ENCODE measurements around the gene TMEM201. TPM values are rescaled to one million over a fixed set of nuclear protein-coding genes. Genes with fewer than 3 reads are reported as not detected.

Gene TMEM201
- total and polyA plus RNA-seq, 2 of the 8 experiments (the other 6 are each of a cell fraction or from before 2014, with no cell fraction given), result 8.2 to 27.1 TPM

DNA sequence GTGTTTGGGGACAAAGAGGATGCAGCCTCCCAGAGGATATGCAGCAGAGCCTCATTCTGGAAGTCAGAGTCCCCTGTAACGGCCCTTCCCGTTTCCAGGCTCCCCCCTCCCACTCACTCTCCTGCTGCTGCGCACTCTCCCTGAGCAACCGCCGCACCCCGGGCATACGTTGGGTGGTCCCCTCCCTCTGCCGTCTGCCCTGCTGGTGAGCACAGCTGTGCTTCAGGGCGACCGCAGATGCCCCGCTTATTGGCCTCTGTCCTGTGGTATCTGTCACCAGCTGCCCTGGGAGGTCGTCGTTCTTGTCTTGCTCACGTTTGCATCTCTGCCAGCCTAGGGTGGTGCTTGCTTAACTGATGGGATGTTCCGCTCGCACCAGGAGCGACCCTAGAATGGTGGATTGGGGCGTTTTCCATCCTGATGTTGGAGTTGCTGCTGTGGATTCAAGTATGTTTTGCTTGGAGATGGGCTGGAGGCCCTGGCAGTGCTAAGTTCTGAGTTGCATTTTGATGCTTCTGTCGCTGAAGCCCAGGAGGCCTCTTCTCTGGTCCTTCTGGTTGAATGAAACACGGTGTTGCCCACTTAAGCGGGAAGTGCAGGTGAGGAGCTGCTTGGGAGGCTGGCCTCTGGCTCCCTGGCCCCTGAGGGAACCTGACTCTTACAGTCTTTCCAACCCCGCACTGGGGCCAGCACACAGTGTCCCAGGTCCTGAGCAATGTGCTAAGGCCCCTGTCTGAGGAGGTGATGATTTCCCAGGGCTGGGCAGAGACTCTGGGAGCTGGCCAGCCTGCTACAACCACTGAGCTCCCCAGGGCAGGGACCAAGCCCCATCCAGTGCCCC is 3.2 kb downstream of the TMEM201 start:
- H3K36me3 ChIP-seq (ENCODE audit: control insufficient read depth in 2 of 4, insufficient read depth in 4 of 4, low read length in 3 of 4), result peaks cover 0 to 3% (median 0%) of the 10 kb centered on the region in 4 experiments; a peak in 1 of 8 replicates
- H2AFZ ChIP-seq (ENCODE audit: low read length), result no peak overlapping the region
- H3K56ac ChIP-seq (replicated peaks; ENCODE audit: insufficient read length, low read depth, low read length), result no peak overlapping the region
- H3K79me2 ChIP-seq (ENCODE audit: control insufficient read depth in 1 of 2, insufficient read depth in 2 of 2, low read length in 2 of 2), result peaks cover 11 to 70% of the 10 kb centered on the region in 2 experiments; a peak in 3 of 4 replicates
- no peak overlapping the region for H3K14ac ChIP-seq (ENCODE audit: insufficient read length)
- POLR2A ChIA-PET (ENCODE audit: partially characterized antibody), result interaction anchor here (0.6 to 1.9 kb wide), 6 partner anchors 15 to 796 kb away, joined by 3 to 5 read pairs (median 4); no protein-coding TSS in a partner anchor
- no peak overlapping the region; a peak in 1 of 4 replicates for H3K4me2 ChIP-seq (ENCODE audit: insufficient read depth in 1 of 2, low read depth in 2 of 2, low read length in 2 of 2)
- 0 out of 2 replicates have a peak overlapping the region, but pooled peaks have one; percentile 21 for H2BK20ac ChIP-seq (ENCODE audit: low read length)
- H3K4me1 ChIP-seq (replicated peaks in 1 of 4; ENCODE audit: control insufficient read depth in 3 of 4, insufficient read depth in 4 of 4, low read length in 3 of 4), result peaks cover 0 to 40% (median 28%) of the 10 kb centered on the region in 4 experiments; a peak in 5 of 7 replicates
- H3K23ac ChIP-seq (ENCODE audit: insufficient read length), result no peak overlapping the region
- H2BK5ac ChIP-seq (ENCODE audit: low read depth, low read length), result no peak overlapping the region
- FAIRE-seq, result no peak
- no peak overlapping the region for H2BK120ac ChIP-seq (replicated peaks; ENCODE audit: low read depth, low read length)
- no peaks in the 10 kb centered on the region for H3K9me3 ChIP-seq (ENCODE audit: insufficient read depth in 2 of 2, low read depth in 1 of 2, low read length in 1 of 2)
- no peaks in the 10 kb centered on the region for H3K27me3 ChIP-seq (replicated peaks in 1 of 4; ENCODE audit: control insufficient read depth in 3 of 4, extremely low read depth in 1 of 4, insufficient read depth in 3 of 4, low read length in 3 of 4)
- peaks cover 33 to 42% of the 10 kb centered on the region in 2 experiments for H4K20me1 ChIP-seq (replicated peaks in 1 of 2; ENCODE audit: control insufficient read depth in 1 of 2, insufficient read depth in 2 of 2, low read length in 2 of 2)
- peak in 1 of 2 experiments; percentile 45 for DNase-seq (ENCODE audit: low read depth in 1 of 2, low spot score in 2 of 2)
- H3K9ac ChIP-seq (replicated peaks in 1 of 4; ENCODE audit: extremely low read depth in 1 of 4, low read depth in 3 of 4, low read length in 3 of 4), result no peak overlapping the region
- CTCF ChIA-PET (ENCODE audit: partially characterized antibody), result interaction anchor here (0.6 to 6.1 kb wide), 11 partner anchors 13 to 325 kb away, joined by 3 to 44 read pairs (median 3); no protein-coding TSS in a partner anchor
- WGBS, 2 experiments (ENCODE audit: extremely low coverage in 1 of 2, insufficient coverage in 1 of 2, insufficient read length in 1 of 2, insufficient replicate concordance in 2 of 2, low coverage in 1 of 2, low lambda C conversion rate in 2 of 2, missing lambda C conversion rate in 1 of 2), result 86% methylated on average over 22 of the region's 22 CpGs; no CpG with 5 or more reads in 1 of the 2 experiments
- H4K8ac ChIP-seq (ENCODE audit: extremely low read depth, insufficient read depth, low read length), result 0 out of 2 replicates have a peak overlapping the region, but pooled peaks have one; percentile 20
- no peak overlapping the region for H3K4ac ChIP-seq (replicated peaks; ENCODE audit: insufficient read length, low read depth, low read length)
- 0 out of 2 replicates have a peak overlapping the region, but pooled peaks have one; percentile 77 for H2AK5ac ChIP-seq (ENCODE audit: low read depth, low read length)
- H2BK12ac ChIP-seq (ENCODE audit: low read depth, low read length), result no peak overlapping the region
- peaks cover 17% of the 10 kb centered on the region for H3K79me1 ChIP-seq (ENCODE audit: low read depth, low read length)
- H3K4me3 ChIP-seq (ENCODE audit: extremely low read depth in 1 of 4, insufficient read depth in 2 of 4, low read depth in 3 of 4, low read length in 4 of 4), result no peak overlapping the region
- no peak overlapping the region for H4K5ac ChIP-seq (ENCODE audit: insufficient read length, low read depth, low read length)
- H4K91ac ChIP-seq (replicated peaks; ENCODE audit: insufficient read length, low read length), result no peak overlapping the region
- H3K27ac ChIP-seq (ENCODE audit: low read depth, low read length), result no peak overlapping the region
- peaks cover 7% of the 10 kb centered on the region; the same call in 1 of the 2 replicates for H3K23me2 ChIP-seq (ENCODE audit: low read depth, low read length)
- no peak overlapping the region for H2BK15ac ChIP-seq (ENCODE audit: low read length)
- H3K18ac ChIP-seq (ENCODE audit: extremely low read depth, low read length), result no peak overlapping the region
- TF ChIP-seq SIX5 (IDR thresholded peaks at IDR 0.05; ENCODE audit: low read depth, low read length) (no peak), TAF7 (optimal IDR thresholded peaks at IDR 0.05; ENCODE audit: borderline replicate concordance, low read depth, low read length) (no peak), ASH2L (IDR thresholded peaks at IDR 0.05; ENCODE audit: low read length) (no peak), RXRA (IDR thresholded peaks at IDR 0.05; ENCODE audit: insufficient read depth, low read depth, low read length) (no peak), JUND (IDR thresholded peaks at IDR 0.05; ENCODE audit: low read length) (no peak), TAF1 (IDR thresholded peaks at IDR 0.05; ENCODE audit: low read depth, low read length) (no peak), SAP30 (IDR thresholded peaks at IDR 0.05; ENCODE audit: insufficient read depth, insufficient replicate concordance, low read length) (no peak), POLR2AphosphoS5 (IDR thresholded peaks at IDR 0.05; ENCODE audit: low read depth, low read length) (no peak), POU5F1 (IDR thresholded peaks at IDR 0.05; ENCODE audit: low read depth, low read length) (no peak), ZNF274 (IDR thresholded peaks at IDR 0.05; ENCODE audit: borderline replicate concordance, extremely low read depth, low read length) (no peak), HDAC2 (IDR thresholded peaks at IDR 0.05; ENCODE audit: borderline replicate concordance in 1 of 2, low read depth in 2 of 2, low read length in 2 of 2) (no peak)
